ENCODE data around the gene METTL5.

METTL5 gene

DNA sequence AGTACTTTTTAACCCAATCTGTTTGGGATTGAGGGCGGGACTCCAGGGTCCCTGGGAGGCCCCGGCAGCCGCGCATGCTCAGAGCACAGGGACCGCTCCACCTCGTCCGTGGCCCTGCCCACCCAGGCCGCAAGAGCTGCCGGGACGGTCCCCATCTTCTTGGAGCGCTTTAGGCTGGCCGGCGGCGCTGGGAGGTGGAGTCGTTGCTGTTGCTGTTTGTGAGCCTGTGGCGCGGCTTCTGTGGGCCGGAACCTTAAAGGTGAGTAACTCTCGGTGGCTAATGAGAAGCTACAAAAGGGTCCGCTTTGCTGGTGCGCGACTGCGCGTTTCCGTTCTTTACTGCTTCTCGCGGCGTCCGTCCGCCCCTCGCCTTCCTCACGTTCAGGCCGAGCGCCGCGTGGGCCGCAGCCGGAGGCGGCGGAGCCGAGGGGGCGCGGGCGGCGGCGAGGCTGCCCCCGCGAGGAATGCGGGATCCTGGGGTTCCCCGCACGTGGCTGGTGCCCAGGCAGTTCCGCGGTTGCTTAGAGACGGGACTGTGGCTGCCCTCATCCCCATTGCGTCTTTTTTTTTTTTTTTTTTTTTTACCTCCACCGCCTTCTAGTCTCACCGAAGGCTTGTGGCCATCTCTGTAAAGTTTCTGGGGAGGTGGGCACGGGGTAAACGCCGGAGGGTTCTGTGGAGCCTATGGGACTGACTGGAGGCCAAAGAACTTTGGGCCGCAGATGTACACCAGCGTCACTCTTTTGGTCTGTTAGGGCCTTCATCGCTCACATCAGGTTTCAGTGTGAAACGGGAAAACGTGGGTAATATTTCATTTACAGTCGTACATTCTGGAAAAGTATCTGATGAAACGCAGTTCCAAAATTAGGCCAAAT, 25.8 kb downstream of the METTL5 start, which contains the start of gene SSB:
Gene SSB (plus strand): TSS at position 154 of the 875 bp plus-strand sequence. CDS start 2,090 bp downstream, outside the sequence.
- TF ChIP-seq, protein P1, sequence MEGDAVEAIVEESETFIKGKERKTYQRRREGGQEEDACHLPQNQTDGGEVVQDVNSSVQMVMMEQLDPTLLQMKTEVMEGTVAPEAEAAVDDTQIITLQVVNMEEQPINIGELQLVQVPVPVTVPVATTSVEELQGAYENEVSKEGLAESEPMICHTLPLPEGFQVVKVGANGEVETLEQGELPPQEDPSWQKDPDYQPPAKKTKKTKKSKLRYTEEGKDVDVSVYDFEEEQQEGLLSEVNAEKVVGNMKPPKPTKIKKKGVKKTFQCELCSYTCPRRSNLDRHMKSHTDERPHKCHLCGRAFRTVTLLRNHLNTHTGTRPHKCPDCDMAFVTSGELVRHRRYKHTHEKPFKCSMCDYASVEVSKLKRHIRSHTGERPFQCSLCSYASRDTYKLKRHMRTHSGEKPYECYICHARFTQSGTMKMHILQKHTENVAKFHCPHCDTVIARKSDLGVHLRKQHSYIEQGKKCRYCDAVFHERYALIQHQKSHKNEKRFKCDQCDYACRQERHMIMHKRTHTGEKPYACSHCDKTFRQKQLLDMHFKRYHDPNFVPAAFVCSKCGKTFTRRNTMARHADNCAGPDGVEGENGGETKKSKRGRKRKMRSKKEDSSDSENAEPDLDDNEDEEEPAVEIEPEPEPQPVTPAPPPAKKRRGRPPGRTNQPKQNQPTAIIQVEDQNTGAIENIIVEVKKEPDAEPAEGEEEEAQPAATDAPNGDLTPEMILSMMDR (IDR thresholded peaks at IDR 0.05; ENCODE audit: low read depth, low read length, missing control alignments): no peak
- in situ Hi-C loops (cut with HindIII; ENCODE audit: low sequenced_read_pairs): no loop called here

DNA sequence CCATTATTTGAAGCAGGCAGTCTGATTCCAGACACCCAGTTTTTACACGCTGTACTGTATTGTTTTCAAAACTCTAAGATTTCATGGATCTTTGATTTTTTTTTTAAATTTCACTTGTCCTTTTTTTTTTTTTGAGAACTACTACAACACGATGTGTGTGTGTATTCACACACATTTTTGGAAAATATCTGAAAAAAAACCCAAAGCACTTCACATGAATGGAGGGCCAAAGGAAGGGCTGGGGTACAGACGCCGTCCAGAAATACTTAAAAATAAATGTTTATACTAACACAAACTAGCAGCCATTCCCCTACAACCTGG, 26.3 kb downstream of the METTL5 start:
- peak overlapping the region; percentile 67 for H3K4me3 ChIP-seq (ENCODE audit: low read depth, low read length)
- no peak for DNase-seq (ENCODE audit: low read depth)
- in situ Hi-C loops (cut with HindIII; ENCODE audit: low sequenced_read_pairs): no loop called here
- TF ChIP-seq, protein P1 (IDR thresholded peaks at IDR 0.05; ENCODE audit: low read depth, low read length, missing control alignments): no peak

More for the DNA sequence above, 25.8 kb downstream of the METTL5 start, which contains the start of gene SSB:
- H3K4me3 ChIP-seq (ENCODE audit: low read depth, low read length): peak within 1 kb of the TSS; percentile 67
- peak; percentile 82 for DNase-seq (ENCODE audit: low read depth)

DNA sequence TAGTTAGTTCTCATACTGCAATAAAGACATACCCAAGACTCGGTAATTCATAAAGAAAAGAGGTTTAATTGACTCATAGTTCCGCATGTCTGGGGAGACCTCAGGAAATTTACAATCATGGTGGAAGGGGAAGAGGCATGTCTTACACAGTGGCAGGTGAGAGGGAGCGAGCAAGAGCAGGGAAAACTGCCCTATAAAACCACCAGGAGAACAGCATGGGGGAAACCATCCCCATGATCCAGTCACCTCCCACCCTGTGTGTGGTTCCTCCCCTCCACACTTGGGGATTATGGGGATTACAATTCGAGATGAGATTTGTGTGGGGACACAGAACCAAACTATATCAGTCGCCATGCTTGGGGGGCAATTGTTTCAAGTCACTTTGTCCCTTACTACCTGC, 27.1 kb downstream of the METTL5 start:
- in situ Hi-C loops (cut with HindIII; ENCODE audit: low sequenced_read_pairs): no loop called here
- no peak for DNase-seq (ENCODE audit: low read depth)
- no peak overlapping the region for H3K4me3 ChIP-seq (ENCODE audit: low read depth, low read length)
- TF ChIP-seq, protein P1 (IDR thresholded peaks at IDR 0.05; ENCODE audit: low read depth, low read length, missing control alignments): no peak

DNA sequence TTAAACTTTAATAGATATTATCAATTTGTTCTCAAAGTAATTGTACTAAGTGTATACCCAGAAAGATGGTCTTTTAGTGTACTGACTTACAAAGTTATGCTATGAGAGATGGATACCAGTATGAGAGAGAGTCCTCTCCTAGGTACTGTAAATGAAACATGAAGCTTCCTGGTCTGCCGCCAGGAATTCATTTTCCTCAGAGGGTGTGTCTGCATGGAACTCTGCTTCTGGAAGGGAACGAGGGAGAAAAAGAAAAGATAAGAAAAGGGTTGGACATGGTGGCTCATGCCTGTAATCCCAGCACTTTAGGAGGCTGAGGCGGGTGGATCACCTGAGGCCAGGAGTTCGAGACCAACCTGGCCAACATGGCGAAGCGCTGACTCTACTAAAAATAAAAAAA, 28.3 kb downstream of the METTL5 start:
- DNase-seq (ENCODE audit: low read depth): no peak
- TF ChIP-seq, protein P1 (IDR thresholded peaks at IDR 0.05; ENCODE audit: low read depth, low read length, missing control alignments): no peak
- in situ Hi-C loops (cut with HindIII; ENCODE audit: low sequenced_read_pairs): no loop called here
- no peak overlapping the region for H3K4me3 ChIP-seq (ENCODE audit: low read depth, low read length)

DNA sequence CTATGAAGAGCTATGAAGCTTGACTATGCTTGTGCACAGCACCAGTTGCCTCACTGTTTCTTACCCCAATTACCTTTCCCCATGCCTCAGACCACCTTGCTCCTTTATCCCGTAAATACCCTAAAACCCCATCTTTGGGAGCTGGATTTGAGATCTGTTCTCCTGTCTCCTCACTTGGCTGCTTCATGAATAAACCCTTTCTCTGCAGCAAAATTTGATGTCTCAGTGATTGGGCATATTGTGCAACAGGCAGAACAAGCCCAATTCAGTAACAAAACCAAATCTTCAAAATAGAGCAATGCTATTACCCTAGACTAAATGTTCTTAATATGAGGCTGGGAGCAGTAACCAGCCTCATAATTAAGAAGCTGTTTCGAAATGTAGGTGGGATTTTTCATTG, 29.5 kb downstream of the METTL5 start:
- no peak overlapping the region for H3K4me3 ChIP-seq (ENCODE audit: low read depth, low read length)
- TF ChIP-seq, protein P1 (IDR thresholded peaks at IDR 0.05; ENCODE audit: low read depth, low read length, missing control alignments): no peak
- in situ Hi-C loops (cut with HindIII; ENCODE audit: low sequenced_read_pairs): no loop called here
- no peak for DNase-seq (ENCODE audit: low read depth)

DNA sequence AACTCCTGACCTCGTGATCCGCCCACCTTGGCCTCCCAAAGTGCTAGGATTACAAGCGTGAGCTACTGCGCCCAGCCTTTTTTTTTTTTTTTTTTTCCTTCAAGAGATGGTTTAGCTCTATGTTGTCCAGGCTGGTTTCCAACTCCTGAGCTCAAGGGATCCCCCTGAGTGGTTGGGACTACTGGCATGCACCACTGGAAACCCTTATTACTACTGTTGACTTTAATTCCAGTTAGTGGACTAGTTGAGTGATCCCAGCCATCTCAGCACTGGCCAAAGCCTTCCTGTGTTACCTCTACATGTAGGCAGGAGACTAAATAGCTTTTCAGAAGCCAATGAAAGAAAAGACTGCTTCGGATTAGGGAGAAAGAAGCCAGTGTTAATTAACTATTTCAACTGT, 34.1 kb downstream of the METTL5 start:
- no peak for DNase-seq (ENCODE audit: low read depth)
- TF ChIP-seq, protein P1 (IDR thresholded peaks at IDR 0.05; ENCODE audit: low read depth, low read length, missing control alignments): no peak
- no peak overlapping the region for H3K4me3 ChIP-seq (ENCODE audit: low read depth, low read length)
- in situ Hi-C loops (cut with HindIII; ENCODE audit: low sequenced_read_pairs): no loop called here

All from astrocyte of the cerebellum (primary cell).